HG02970 (cell line): ENCODE results near the gene HSBP1.

Experiments used
- ATAC-seq: cut with Tn5 transposase; IDR thresholded peaks from one replicate; pipeline ENCODE4 v1.9.1; 2021; ENCODE audit warnings: mild to moderate bottlenecking, moderate library complexity, moderate number of reproducible peaks; ENCODE audit not compliant: unreplicated experiment, low FRiP score

Gene HSBP1

GRCh38 chr16:83835586-83836566, 28.1 kb downstream of the HSBP1 start:
- ATAC-seq = no peak

- no peak for ATAC-seq
Observed at GRCh38 chr16:83837566-83837965, 29.8 kb downstream of the HSBP1 start.

GRCh38 chr16:83838151-83838550, 30.4 kb downstream of the HSBP1 start:
- ATAC-seq = no peak

GRCh38 chr16:83839561-83839960, 31.8 kb downstream of the HSBP1 start:
- no peak for ATAC-seq

- no peak for ATAC-seq
Observed at GRCh38 chr16:83840060-83840617, 32.4 kb downstream of the HSBP1 start.

- no peak for ATAC-seq
Observed at GRCh38 chr16:83842291-83842690, 34.5 kb downstream of the HSBP1 start.

- ATAC-seq = no peak
Observed at GRCh38 chr16:83842756-83843507, 35.2 kb downstream of the HSBP1 start.

- ATAC-seq = no peak
Observed at GRCh38 chr16:83843657-83844056, 35.9 kb downstream of the HSBP1 start.

- no peak for ATAC-seq
Observed at GRCh38 chr16:83845263-83845662, 37.5 kb downstream of the HSBP1 start.

GRCh38 chr16:83847371-83848225, 39.8 kb downstream of the HSBP1 start:
- no peak for ATAC-seq

- no peak for ATAC-seq
Observed at GRCh38 chr16:83849421-83849820, 41.6 kb downstream of the HSBP1 start.

GRCh38 chr16:83850947-83851346, 43.2 kb downstream of the HSBP1 start:
- no peak for ATAC-seq

GRCh38 chr16:83851473-83851872, 43.7 kb downstream of the HSBP1 start:
- no peak for ATAC-seq

GRCh38 chr16:83852774-83853173, 45.0 kb downstream of the HSBP1 start:
- no peak for ATAC-seq

- ATAC-seq = no peak
Observed at GRCh38 chr16:83853834-83854233, 46.1 kb downstream of the HSBP1 start.

- ATAC-seq = no peak
Observed at GRCh38 chr16:83854420-83854819, 46.6 kb downstream of the HSBP1 start.

- no peak for ATAC-seq
Observed at GRCh38 chr16:83856792-83857191, 49.0 kb downstream of the HSBP1 start.

GRCh38 chr16:83859265-83859664, 51.5 kb downstream of the HSBP1 start:
- ATAC-seq = no peak

GRCh38 chr16:83862661-83863060, 54.9 kb downstream of the HSBP1 start:
- ATAC-seq = no peak

- ATAC-seq = no peak
Observed at GRCh38 chr16:83863682-83864081, 55.9 kb downstream of the HSBP1 start.
